ENCODE measurements around the gene DENND1A. TPM values are rescaled to one million over a fixed set of nuclear protein-coding genes. Genes with fewer than 3 reads are reported as not detected.

Gene DENND1A
- total and polyA plus RNA-seq, 2 of the 13 experiments (the other 11 are each of a cell fraction or from before 2014, with no cell fraction given): 14.8 to 30.1 TPM

- peak overlapping the region; percentile 62 for H3K9ac ChIP-seq (ENCODE audit: insufficient read depth, low read depth, low read length)
- TF ChIP-seq THAP11 (CRISPR knock-in tag; IDR thresholded peaks at IDR 0.05) (peak; percentile 74), JUNB (CRISPR knock-in tag; IDR thresholded peaks at IDR 0.05; ENCODE audit: borderline replicate concordance) (no peak; the same call in 1 of the 2 replicates), TEAD3 (CRISPR knock-in tag; optimal IDR thresholded peaks at IDR 0.05; ENCODE audit: borderline replicate concordance) (peak; percentile 84), RARG (CRISPR knock-in tag; IDR thresholded peaks at IDR 0.05; ENCODE audit: low read depth) (0 out of 2 replicates have a peak, but pooled peaks have one; percentile 43), ZBTB3 (CRISPR knock-in tag; IDR thresholded peaks at IDR 0.05; ENCODE audit: borderline replicate concordance, low read depth) (peak; percentile 81; the same call in 1 of the 2 replicates), HOXA5 (CRISPR knock-in tag; IDR thresholded peaks at IDR 0.05) (no peak), SNAPC2 (CRISPR knock-in tag; IDR thresholded peaks at IDR 0.05) (peak; percentile 51; the same call in 1 of the 2 replicates), TERF1 (CRISPR knock-in tag; IDR thresholded peaks at IDR 0.05) (no peak), ZNF792 (CRISPR knock-in tag; IDR thresholded peaks at IDR 0.05) (peak; percentile 50; the same call in 1 of the 2 replicates), ZNF589 (CRISPR knock-in tag; conservative IDR thresholded peaks at IDR 0.05) (no peak), ZBTB43 (CRISPR knock-in tag; conservative IDR thresholded peaks at IDR 0.05) (no peak), MTF1 (CRISPR knock-in tag; IDR thresholded peaks at IDR 0.05) (no peak), TBX3 (IDR thresholded peaks at IDR 0.05; ENCODE audit: borderline replicate concordance) (no peak), HMG20A (CRISPR knock-in tag; IDR thresholded peaks at IDR 0.05; ENCODE audit: borderline replicate concordance) (peak; percentile 69), ZNF335 (CRISPR knock-in tag; IDR thresholded peaks at IDR 0.05) (0 out of 2 replicates have a peak, but pooled peaks have one; percentile 60), ZFP62 (CRISPR knock-in tag; IDR thresholded peaks at IDR 0.05) (no peak), RAD21 (CRISPR knock-in tag; IDR thresholded peaks at IDR 0.05) (peak; percentile 8; the same call in 1 of the 2 replicates), ZGPAT (CRISPR knock-in tag; IDR thresholded peaks at IDR 0.05) (peak; percentile 90; the same call in 1 of the 2 replicates), ZNF83 (CRISPR knock-in tag; IDR thresholded peaks at IDR 0.05; ENCODE audit: borderline replicate concordance) (no peak)
Measured at GRCh38 chr9:123470121-123470782, 459.7 kb downstream of the DENND1A start.

More at GRCh38 chr9:123470121-123470782, 459.7 kb downstream of the DENND1A start:
- BruUV-seq (replicated peaks): no TSS peak
- in situ Hi-C loops (cut with HindIII; ENCODE audit: extremely low pct_ligation_motif_present, low pct_unique_long_range_greater_than_20kb): no loop called here
- ChIA-PET POLR2A (interaction anchor here (1.0 to 2.3 kb wide), 9 partner anchors 10 to 789 kb away, joined by 3 to 10 read pairs (median 4); partner anchors contain the start of gene ZBTB6), CTCF (ENCODE audit: low intra/inter-chr PET ratio, low total read pairs) (no interaction called here)
- Histone ChIP-seq H3K79me2 (ENCODE audit: insufficient read depth, low read length) (no peaks in the 10 kb centered on the region), H3K9me3 (ENCODE audit: low read length) (no peaks in the 10 kb centered on the region), H3K4me2 (ENCODE audit: low read depth, low read length) (peak overlapping the region; percentile 25), H3K4me1 (ENCODE audit: insufficient read depth, low read length) (peaks cover 66% of the 10 kb centered on the region), H3K27ac (ENCODE audit: extremely low read length, insufficient read depth, low read length) (peak overlapping the region; percentile 90), H2AFZ (ENCODE audit: low read length) (no peak overlapping the region), H3K27me3 (ENCODE audit: control insufficient read depth in 1 of 2, insufficient read depth in 2 of 2, low read length in 2 of 2) (no peaks in the 10 kb centered on the region), H3K4me3 (replicated peaks in 1 of 3; ENCODE audit: insufficient read depth in 1 of 3, low read depth in 2 of 3, low read length in 3 of 3) (no peak overlapping the region), H3K36me3 (replicated peaks in 1 of 2; ENCODE audit: control insufficient read depth in 1 of 2, insufficient read depth in 2 of 2, low read length in 2 of 2) (no peaks in the 10 kb centered on the region; a peak in 2 of 5 replicates), H4K20me1 (ENCODE audit: insufficient read depth, low read length) (no peaks in the 10 kb centered on the region)
- ATAC-seq (peak; percentile 57), DNase-seq (ENCODE audit: low spot score) (peak; percentile 95), FAIRE-seq (peak; percentile 98)
- 25% methylated on average over 7 of the region's 15 CpGs for WGBS (ENCODE audit: low lambda C conversion rate)
- intact Hi-C loops (cut with micrococcal nuclease; ENCODE audit: unreplicated experiment): no loop called here
